Measurements from ENCODE around the gene TENT4B.

GRCh38 chr16:50267651-50268050 lies 114.5 kb downstream of the TENT4B start:
- TF ChIP-seq CTCF (IDR thresholded peaks at IDR 0.05; ENCODE audit: low read depth, low read length, poor library complexity, severe bottlenecking) (no peak), EZH2phosphoT487 (IDR thresholded peaks at IDR 0.05; ENCODE audit: borderline replicate concordance, low read length) (no peak)
